A549 (cell line): ENCODE data around the gene GPBP1. TPM values are rescaled to one million over a fixed set of nuclear protein-coding genes. Genes with fewer than 3 reads are reported as not detected.

Experiments used
- ATAC-seq, 2 experiments: fragments of 200-7000 bp in 1 of 2; fragments of >200 bp in 1 of 2; cut with Nextera tagmentation in 1 of 2; cut with Tn5 transposase in 1 of 2; 3 replicates each; pipeline versions ENCODE4 v1.8.0 to v1.9.1; 2018 to 2020; ENCODE audit warnings: mild to moderate bottlenecking in 1 of 2, moderate library complexity in 1 of 2
- CTCF ChIA-PET: fragments of 300-600 bp; sonication (Branson Sonifier 250); formaldehyde crosslinking; extraction: SDS; loops from one replicate; lab custom pipeline; 2021; ENCODE audit warnings: antibody characterized with exemption, inconsistent platforms; lab: Yijun Ruan, JAX
- POLR2A ChIA-PET: fragments of 350-600 bp; formaldehyde crosslinking; extraction: SDS; loops from one replicate; lab custom pipeline; 2021; ENCODE audit warnings: antibody characterized with exemption, inconsistent platforms; lab: Yijun Ruan, JAX
- DNase-seq, 2 experiments: peaks; one replicate each; pipeline versions ENCODE4 v3.0.0 to v3.0.0-alpha.2; 2011 to 2016; ENCODE audit warnings: low read depth in 1 of 2, low spot score in 1 of 2
- FAIRE-seq: peaks from 2 replicates; lab custom pipeline; 2011; peaks lifted over from hg19 to GRCh38; lab: Jason Lieb, UNC
- H3K27ac ChIP-seq, 2 experiments: fragments of >200 bp; sonication (Bioruptor Twin); formaldehyde crosslinking; 3 replicates each; pipeline ENCODE4 v1.5.1; 2016 to 2017
- H3K4me1 ChIP-seq: fragments of >200 bp; sonication (Bioruptor Twin); formaldehyde crosslinking; 3 replicates; pipeline ENCODE4 v1.6.1; 2016
- H3K4me2 ChIP-seq: fragments of >200 bp; sonication (Bioruptor Twin); formaldehyde crosslinking; 3 replicates; pipeline ENCODE4 v1.6.1; 2016
- H3K4me3 ChIP-seq: fragments of >200 bp; sonication (Bioruptor Twin); formaldehyde crosslinking; 3 replicates; pipeline ENCODE4 v1.5.1; 2016
- H3K9me3 ChIP-seq: fragments of >200 bp; sonication (Bioruptor Twin); formaldehyde crosslinking; 3 replicates; pipeline ENCODE4 v1.6.1; 2016
- BCL3 ChIP-seq: fragments of >200 bp; sonication (Bioruptor Twin); formaldehyde crosslinking; IDR thresholded peaks from 3 replicates; pipeline ENCODE4 v1.6.1; 2016
- CBX8 ChIP-seq: fragments of 200-600 bp; sonication (generic); IDR thresholded peaks from 2 replicates; pipeline ENCODE4 v1.6.1; 2016
- CHD4 ChIP-seq: fragments of 200-600 bp; sonication (generic); IDR thresholded peaks from 2 replicates; pipeline ENCODE4 v1.6.1; 2016; ENCODE audit warnings: antibody characterized with exemption, mild to moderate bottlenecking, borderline replicate concordance
- CTCF ChIP-seq: fragments of >200 bp; sonication (Bioruptor Twin); formaldehyde crosslinking; IDR thresholded peaks from 3 replicates; pipeline ENCODE4 v1.5.1; 2016
- ELK1 ChIP-seq: fragments of 150-350 bp; IDR thresholded peaks from 2 replicates; pipeline ENCODE4 v1.6.1; 2014; ENCODE audit warnings: low read depth, mild to moderate bottlenecking, low read length
- EP300 ChIP-seq, 2 experiments: fragments of >200 bp; sonication (Bioruptor Twin); formaldehyde crosslinking; IDR thresholded peaks; 2 replicates in 1 of 2; 3 replicates in 1 of 2; pipeline ENCODE4 v1.6.1; 2016 to 2017
- HDAC2 ChIP-seq: fragments of 200-600 bp; sonication (generic); IDR thresholded peaks from 2 replicates; pipeline ENCODE4 v1.6.1; 2016
- HOXA7 ChIP-seq: fragments of 250-450 bp; sonication (Bioruptor Pico); IDR thresholded peaks from 2 replicates; pipeline ENCODE4 v1.5.0; 2020; ENCODE audit warnings: mild to moderate bottlenecking, moderate library complexity
- HOXB13 ChIP-seq: fragments of 250-450 bp; sonication (Bioruptor Pico); IDR thresholded peaks from 2 replicates; pipeline ENCODE4 v1.5.0; 2020; ENCODE audit warnings: low read depth, mild to moderate bottlenecking, moderate library complexity
- JUNB ChIP-seq: fragments of >200 bp; sonication (Bioruptor Twin); formaldehyde crosslinking; IDR thresholded peaks from 2 replicates; pipeline ENCODE4 v1.6.1; 2016
- MAFK ChIP-seq: fragments of 450-650 bp; IDR thresholded peaks from 2 replicates; pipeline ENCODE4 v1.6.1; 2014; ENCODE audit not compliant: partially characterized antibody
- MAZ ChIP-seq: fragments of 150-350 bp; IDR thresholded peaks from 2 replicates; pipeline ENCODE4 v1.6.1; 2014; ENCODE audit warnings: antibody characterized with exemption, low read depth, low read length, borderline replicate concordance
- NPAS2 ChIP-seq: fragments of 250-450 bp; sonication (Bioruptor Pico); IDR thresholded peaks from 2 replicates; pipeline ENCODE4 v1.8.0; 2022; ENCODE audit warnings: mild to moderate bottlenecking, moderate library complexity, borderline replicate concordance
- NR3C1 ChIP-seq: fragments of >200 bp; sonication (Bioruptor Twin); formaldehyde crosslinking; IDR thresholded peaks from 3 replicates; pipeline ENCODE4 v1.6.1; 2017
- PHF8 ChIP-seq: fragments of 200-600 bp; sonication (generic); IDR thresholded peaks from 2 replicates; pipeline ENCODE4 v1.6.1; 2016; ENCODE audit warnings: low read depth, mild to moderate bottlenecking, antibody characterized with exemption, moderate library complexity, borderline replicate concordance
- RARB ChIP-seq: fragments of 250-450 bp; sonication (Bioruptor Pico); IDR thresholded peaks from 2 replicates; pipeline ENCODE4 v1.8.0; 2021; ENCODE audit warnings: mild to moderate bottlenecking, moderate library complexity
- REST ChIP-seq: fragments of 200-600 bp; sonication (generic); IDR thresholded peaks from 2 replicates; pipeline ENCODE4 v1.6.1; 2016; ENCODE audit warnings: antibody characterized with exemption, mild to moderate bottlenecking, moderate library complexity
- SMC3 ChIP-seq: fragments of >200 bp; sonication (Bioruptor Twin); formaldehyde crosslinking; IDR thresholded peaks from 3 replicates; pipeline ENCODE4 v1.6.1; 2018; ENCODE audit warnings: inconsistent platforms
- TFCP2L1 ChIP-seq: fragments of 250-450 bp; sonication (Bioruptor Pico); IDR thresholded peaks from 2 replicates; pipeline ENCODE4 v1.5.0; 2021; ENCODE audit warnings: mild to moderate bottlenecking
- TP53 ChIP-seq: fragments of 250-450 bp; sonication (Bioruptor Pico); IDR thresholded peaks from 2 replicates; pipeline ENCODE4 v1.5.0; 2021; ENCODE audit warnings: mild to moderate bottlenecking, moderate library complexity
- ZC3H11A ChIP-seq: fragments of 450-650 bp; IDR thresholded peaks from 2 replicates; pipeline ENCODE4 v1.6.1; 2014; ENCODE audit warnings: antibody characterized with exemption, mild to moderate bottlenecking
- ZNF302 ChIP-seq: fragments of 250-450 bp; sonication (Bioruptor Pico); IDR thresholded peaks from 2 replicates; pipeline ENCODE4 v1.9.0; 2021; ENCODE audit warnings: inconsistent platforms, mild to moderate bottlenecking, moderate library complexity
- ZSCAN20 ChIP-seq: fragments of 250-450 bp; sonication (Bioruptor Pico); IDR thresholded peaks from 2 replicates; pipeline ENCODE4 v1.8.0; 2022; ENCODE audit warnings: mild to moderate bottlenecking, moderate library complexity
- WGBS: methylation state at CpG from one replicate; pipeline ENCODE4 v1.1.6; 2017; ENCODE audit errors: missing lambda C conversion rate; 5-methylcytosine and 5-hydroxymethylcytosine counted together
- polyA plus RNA-seq, 4 experiments: library from polyadenylated mRNA; depleted of rRNA in 3 of 4; stranded (reverse); fragments of >200 nt; fragmentation: RNase III in 1 of 4; extraction: RNeasy Plus Mini Kit Qiagen cat#74134 plus additional on column Dnase treatment in 1 of 4; gene quantifications; 2 replicates in 3 of 4; 3 replicates in 1 of 4; pipeline ENCODE4 v1.2.3, GENCODE V29; 2011 to 2017

Gene GPBP1
- polyA plus RNA-seq, 2 of the 4 experiments (the other 2 are of a cell fraction): 31.0 to 86.0 TPM

- DNase-seq: no peak
- Histone ChIP-seq H3K4me2 (no peak overlapping the region), H3K4me3 (no peak overlapping the region), H3K9me3 (no peaks in the 10 kb centered on the region), H3K27ac (no peak overlapping the region)
- CTCF ChIA-PET: interaction anchor here (0.9 to 2.5 kb wide), 4 partner anchors 11 to 932 kb away, joined by 3 to 5 read pairs (median 3); no protein-coding TSS in a partner anchor
- FAIRE-seq: no peak
- POLR2A ChIA-PET: no interaction called here
- no peak for ATAC-seq
- 85% methylated on average over 1 of the region's 1 CpG for WGBS
- TF ChIP-seq ELK1 (no peak), PHF8 (no peak), CTCF (no peak), SMC3 (no peak), HDAC2 (no peak), REST (no peak), BCL3 (no peak), ZSCAN20 (CRISPR knock-in tag) (no peak), NR3C1 (no peak), TFCP2L1 (CRISPR knock-in tag) (no peak), HOXA7 (CRISPR knock-in tag) (no peak)
- TF ChIP-seq, all 56 proteins: peak for 0
- H3K4me1 ChIP-seq: peaks cover 10% of the 10 kb centered on the region; the same call in 1 of the 3 replicates
Measured at GRCh38 chr5:57202811-57203210, 29.0 kb downstream of the GPBP1 start.

- H3K4me2 ChIP-seq: no peak overlapping the region
- peaks cover 16% of the 10 kb centered on the region; the same call in 1 of the 3 replicates for H3K4me1 ChIP-seq
- DNase-seq (no peak), FAIRE-seq (no peak), ATAC-seq (no peak)
- TF ChIP-seq HOXB13 (CRISPR knock-in tag) (no peak), HOXA7 (CRISPR knock-in tag) (no peak), CTCF (no peak), ZNF302 (CRISPR knock-in tag) (no peak), CBX8 (no peak), TP53 (CRISPR knock-in tag) (no peak), JUNB (no peak), RARB (CRISPR knock-in tag) (no peak), CHD4 (no peak), EP300 (IDR thresholded peaks at IDR 0.05) (no peak), ZC3H11A (no peak), SMC3 (no peak), MAFK (no peak), MAZ (no peak), TFCP2L1 (CRISPR knock-in tag) (no peak), NPAS2 (CRISPR knock-in tag) (no peak)
- CTCF ChIA-PET: interaction anchor here (1.3 kb wide), 1 partner anchor 9 kb away, joined by 3 read pairs; no protein-coding TSS in a partner anchor
- 83% methylated on average over 7 of the region's 7 CpGs for WGBS
- no peak overlapping the region for H3K27ac ChIP-seq
- H3K9me3 ChIP-seq: no peaks in the 10 kb centered on the region
- POLR2A ChIA-PET: no interaction called here
- no peak overlapping the region for H3K4me3 ChIP-seq
Measured at GRCh38 chr5:57207007-57207653, 33.3 kb downstream of the GPBP1 start.
